SK-N-SH treated with all-trans-retinoic acid at 6 μM for 48 hours (cell line): ENCODE measurements around the gene PRSS36.

Source experiments
- ATAC-seq: fragments of 200-7000 bp; cut with Tn5 transposase; 3 replicates; pipeline ENCODE4 v1.9.1; 2020; ENCODE audit warnings: mild to moderate bottlenecking, moderate library complexity
- ARNTL ChIP-seq: fragments of 450-650 bp; formaldehyde crosslinking; IDR thresholded peaks from 2 replicates; pipeline ENCODE4 v1.5.0; 2020; ENCODE audit warnings: low read depth, mild to moderate bottlenecking, moderate library complexity, borderline replicate concordance
- BACH2 ChIP-seq: fragments of 250-450 bp; sonication (Bioruptor Pico); IDR thresholded peaks from 2 replicates; pipeline ENCODE4 v1.9.0; 2021; ENCODE audit warnings: mild to moderate bottlenecking, borderline replicate concordance
- CREB5 ChIP-seq: fragments of 250-450 bp; sonication (Bioruptor Pico); IDR thresholded peaks from 2 replicates; pipeline ENCODE4 v1.5.1; 2020; ENCODE audit warnings: low read depth, mild to moderate bottlenecking, moderate library complexity
- CSDC2 ChIP-seq: fragments of 250-450 bp; sonication (Bioruptor Pico); IDR thresholded peaks from 2 replicates; pipeline ENCODE4 v1.5.0; 2020; ENCODE audit warnings: mild to moderate bottlenecking, moderate library complexity
- ESRRG ChIP-seq: fragments of 250-450 bp; sonication (Bioruptor Pico); IDR thresholded peaks from 2 replicates; pipeline ENCODE4 v1.6.1; 2021; ENCODE audit warnings: mild to moderate bottlenecking
- GLIS3 ChIP-seq: fragments of 250-450 bp; sonication (Bioruptor Pico); IDR thresholded peaks from 2 replicates; pipeline ENCODE4 v1.5.0; 2020; ENCODE audit warnings: mild to moderate bottlenecking, moderate library complexity
- ISL1 ChIP-seq: fragments of 250-450 bp; sonication (Bioruptor Pico); IDR thresholded peaks from 2 replicates; pipeline ENCODE4 v2.1.2; 2022; ENCODE audit warnings: mild to moderate bottlenecking, moderate library complexity
- OSR1 ChIP-seq: fragments of 250-450 bp; sonication (Bioruptor Pico); IDR thresholded peaks from 2 replicates; pipeline ENCODE4 v1.8.0; 2022; ENCODE audit warnings: moderate library complexity, mild to moderate bottlenecking, inconsistent platforms
- PATZ1 ChIP-seq: fragments of 250-450 bp; sonication (Bioruptor Pico); IDR thresholded peaks from 2 replicates; pipeline ENCODE4 v1.8.0; 2020; ENCODE audit warnings: mild to moderate bottlenecking, moderate library complexity, borderline replicate concordance
- POU6F1 ChIP-seq: fragments of 250-450 bp; sonication (Bioruptor Pico); IDR thresholded peaks from 2 replicates; pipeline ENCODE4 v1.8.0; 2021; ENCODE audit warnings: low read depth, mild to moderate bottlenecking, moderate library complexity, borderline replicate concordance
- PPARA ChIP-seq: fragments of 250-450 bp; sonication (Bioruptor Pico); IDR thresholded peaks from 2 replicates; pipeline ENCODE4 v1.5.0; 2020; ENCODE audit warnings: mild to moderate bottlenecking, borderline replicate concordance
- RARB ChIP-seq: fragments of 250-450 bp; sonication (Bioruptor Pico); IDR thresholded peaks from 2 replicates; pipeline ENCODE4 v1.8.0; 2021; ENCODE audit warnings: mild to moderate bottlenecking, moderate library complexity
- SNAI2 ChIP-seq: fragments of 250-450 bp; sonication (Bioruptor Pico); IDR thresholded peaks from 2 replicates; pipeline ENCODE4 v1.5.0; 2020; ENCODE audit warnings: mild to moderate bottlenecking, moderate library complexity
- TCF4 ChIP-seq: fragments of 250-450 bp; sonication (Bioruptor Pico); IDR thresholded peaks from 2 replicates; pipeline ENCODE4 v1.8.0; 2021; ENCODE audit warnings: mild to moderate bottlenecking, moderate library complexity, borderline replicate concordance
- TOX ChIP-seq: fragments of 250-450 bp; sonication (Bioruptor Pico); IDR thresholded peaks from 2 replicates; pipeline ENCODE4 v1.8.0; 2021; ENCODE audit warnings: mild to moderate bottlenecking, moderate library complexity, borderline replicate concordance
- ZC3H10 ChIP-seq: fragments of 250-450 bp; sonication (Bioruptor Pico); IDR thresholded peaks from 2 replicates; pipeline ENCODE4 v1.5.1; 2021; ENCODE audit warnings: mild to moderate bottlenecking, moderate library complexity
- ZFP3 ChIP-seq: fragments of 250-450 bp; sonication (Bioruptor Pico); IDR thresholded peaks from 2 replicates; pipeline ENCODE4 v1.5.0; 2020; ENCODE audit warnings: mild to moderate bottlenecking, moderate library complexity
- ZNF565 ChIP-seq: fragments of 450-650 bp; formaldehyde crosslinking; conservative IDR thresholded peaks from 2 replicates; pipeline ENCODE4 v1.5.0; 2020; ENCODE audit warnings: low read depth, mild to moderate bottlenecking, moderate library complexity
- ZNF70 ChIP-seq: fragments of 450-650 bp; formaldehyde crosslinking; IDR thresholded peaks from 2 replicates; pipeline ENCODE4 v1.5.0; 2020; ENCODE audit warnings: mild to moderate bottlenecking, moderate library complexity
- ZNF8 ChIP-seq: fragments of 450-650 bp; formaldehyde crosslinking; IDR thresholded peaks from 2 replicates; pipeline ENCODE4 v1.5.0; 2020; ENCODE audit warnings: mild to moderate bottlenecking, moderate library complexity

PRSS36 gene

GRCh38 chr16:31130336-31130891, 19.5 kb downstream of the PRSS36 start:
- no peak for ATAC-seq
- TF ChIP-seq ISL1 (CRISPR knock-in tag) (no peak), GLIS3 (CRISPR knock-in tag) (no peak), ZFP3 (CRISPR knock-in tag) (no peak), POU6F1 (CRISPR knock-in tag) (no peak), ZNF70 (no peak), TCF4 (CRISPR knock-in tag) (no peak), ZC3H10 (CRISPR knock-in tag) (no peak)

- no peak for TF ChIP-seq RARB (CRISPR knock-in tag)
- no peak for TF ChIP-seq POU6F1 (CRISPR knock-in tag)
- TF ChIP-seq ZNF565 (CRISPR knock-in tag), result no peak
- TF ChIP-seq CREB5 (CRISPR knock-in tag), result no peak
- TF ChIP-seq ARNTL, result no peak
- TF ChIP-seq TCF4 (CRISPR knock-in tag), result no peak
- no peak for TF ChIP-seq ZNF70
- no peak for TF ChIP-seq BACH2 (CRISPR knock-in tag)
- no peak for TF ChIP-seq OSR1
- TF ChIP-seq PATZ1 (CRISPR knock-in tag), result no peak
- no peak for TF ChIP-seq GLIS3 (CRISPR knock-in tag)
- no peak for TF ChIP-seq ESRRG
- TF ChIP-seq ZNF8, result no peak
- no peak for TF ChIP-seq TOX (CRISPR knock-in tag)
- TF ChIP-seq PPARA (CRISPR knock-in tag), result no peak
- no peak for TF ChIP-seq SNAI2 (CRISPR knock-in tag)
- TF ChIP-seq ISL1 (CRISPR knock-in tag), result no peak
- TF ChIP-seq CSDC2, result no peak
- no peak for TF ChIP-seq ZFP3 (CRISPR knock-in tag)
- ATAC-seq, result no peak
These were observed 20.1 kb downstream of the PRSS36 start for GRCh38 chr16:31129568-31130335.

- ATAC-seq, result no peak
- TF ChIP-seq SNAI2 (CRISPR knock-in tag), result no peak
- no peak for TF ChIP-seq ARNTL
- no peak for TF ChIP-seq ZNF565 (CRISPR knock-in tag)
- TF ChIP-seq PPARA (CRISPR knock-in tag), result no peak
- no peak for TF ChIP-seq CREB5 (CRISPR knock-in tag)
- TF ChIP-seq ZNF8, result no peak
- TF ChIP-seq ZFP3 (CRISPR knock-in tag), result no peak
- no peak for TF ChIP-seq PATZ1 (CRISPR knock-in tag)
- TF ChIP-seq TCF4 (CRISPR knock-in tag), result no peak
- TF ChIP-seq GLIS3 (CRISPR knock-in tag), result no peak
- no peak for TF ChIP-seq ZC3H10 (CRISPR knock-in tag)
- no peak for TF ChIP-seq ISL1 (CRISPR knock-in tag)
- TF ChIP-seq POU6F1 (CRISPR knock-in tag), result no peak
These were observed 20.9 kb downstream of the PRSS36 start for GRCh38 chr16:31128711-31129567.
